HG03558 (cell line): ENCODE measurements around the gene CTIF.
"Not testable (repeated sequence)": the region's sequence is repeated elsewhere in the genome, so short reads cannot be mapped to it uniquely, and the experiment has no call there.

Experiments
- ATAC-seq: cut with Tn5 transposase; IDR thresholded peaks from one replicate; pipeline ENCODE4 v1.9.1; 2021; ENCODE audit warnings: moderate number of reproducible peaks; ENCODE audit not compliant: unreplicated experiment; ENCODE audit errors: extremely low read depth

Gene CTIF

DNA sequence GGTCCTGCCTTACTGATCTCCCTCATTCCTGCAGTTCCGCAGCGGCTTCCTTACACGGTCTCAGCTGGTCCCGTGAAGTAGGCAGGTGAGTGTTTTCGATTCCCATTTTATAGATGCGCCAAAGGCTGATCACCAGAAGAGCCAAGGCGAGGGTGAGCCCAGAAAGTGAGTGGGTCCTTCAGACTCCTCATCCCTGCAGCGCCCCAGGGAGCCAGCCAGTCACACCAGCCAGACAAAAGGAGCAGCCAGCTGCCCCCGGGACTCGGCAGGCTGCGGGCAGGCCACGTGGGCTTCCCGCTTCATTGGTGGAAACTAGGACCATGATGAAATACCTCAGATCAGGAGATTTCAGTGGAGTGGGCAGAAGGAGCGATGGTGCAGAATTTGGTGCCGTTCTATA, 326.0 kb downstream of the CTIF start:
- no peak for ATAC-seq

- ATAC-seq = no peak
Observed at GRCh38 chr18:48866028-48866733, 327.4 kb downstream of the CTIF start.

DNA sequence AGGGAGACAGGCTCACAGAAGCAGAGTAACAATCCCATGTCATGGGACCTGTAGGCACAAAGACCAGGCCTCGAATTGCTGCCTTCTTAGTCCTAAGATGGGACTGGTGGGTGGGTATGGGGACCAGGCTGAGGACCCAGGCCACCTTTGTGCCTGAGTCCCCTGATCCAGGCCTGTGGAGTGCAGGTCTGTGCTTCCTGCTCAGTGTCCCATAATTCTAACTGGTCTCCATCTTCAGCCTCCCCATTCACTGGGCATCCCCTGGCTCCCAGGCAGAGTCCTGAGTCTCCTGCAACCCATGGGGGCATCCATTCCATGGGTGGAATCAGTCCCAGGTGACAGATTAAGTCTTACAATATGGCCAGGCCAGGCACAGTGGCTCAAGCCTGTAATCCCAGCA, 328.0 kb downstream of the CTIF start:
- no peak for ATAC-seq

GRCh38 chr18:48867978-48868377, 329.1 kb downstream of the CTIF start:
- ATAC-seq = no peak

- ATAC-seq = peak; percentile 71
Observed at GRCh38 chr18:48868468-48869466, 329.9 kb downstream of the CTIF start.

GRCh38 chr18:48869591-48869990, 330.8 kb downstream of the CTIF start:
- no peak for ATAC-seq

DNA sequence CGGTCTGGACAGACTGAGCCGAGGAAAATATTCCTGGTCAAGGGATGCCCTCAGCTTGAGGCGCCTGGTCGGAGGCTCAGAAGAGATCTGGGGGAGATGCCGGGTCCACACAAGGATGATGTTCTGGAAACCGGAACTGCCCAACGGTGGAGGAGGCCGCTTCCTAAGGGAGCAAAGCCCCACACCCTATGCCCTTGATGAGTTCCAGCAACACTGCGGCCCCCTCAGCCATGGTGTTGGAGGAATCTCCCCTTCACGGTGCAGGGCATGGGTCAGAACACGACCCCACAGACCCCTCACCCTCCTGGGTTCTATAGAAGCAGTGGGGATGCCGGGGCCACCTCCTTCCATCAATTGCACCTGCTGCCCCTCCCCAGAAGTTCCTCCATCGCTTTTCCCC, 332.1 kb downstream of the CTIF start:
- ATAC-seq = not testable (repeated sequence)

GRCh38 chr18:48871391-48872166, 332.7 kb downstream of the CTIF start:
- ATAC-seq = no peak

DNA sequence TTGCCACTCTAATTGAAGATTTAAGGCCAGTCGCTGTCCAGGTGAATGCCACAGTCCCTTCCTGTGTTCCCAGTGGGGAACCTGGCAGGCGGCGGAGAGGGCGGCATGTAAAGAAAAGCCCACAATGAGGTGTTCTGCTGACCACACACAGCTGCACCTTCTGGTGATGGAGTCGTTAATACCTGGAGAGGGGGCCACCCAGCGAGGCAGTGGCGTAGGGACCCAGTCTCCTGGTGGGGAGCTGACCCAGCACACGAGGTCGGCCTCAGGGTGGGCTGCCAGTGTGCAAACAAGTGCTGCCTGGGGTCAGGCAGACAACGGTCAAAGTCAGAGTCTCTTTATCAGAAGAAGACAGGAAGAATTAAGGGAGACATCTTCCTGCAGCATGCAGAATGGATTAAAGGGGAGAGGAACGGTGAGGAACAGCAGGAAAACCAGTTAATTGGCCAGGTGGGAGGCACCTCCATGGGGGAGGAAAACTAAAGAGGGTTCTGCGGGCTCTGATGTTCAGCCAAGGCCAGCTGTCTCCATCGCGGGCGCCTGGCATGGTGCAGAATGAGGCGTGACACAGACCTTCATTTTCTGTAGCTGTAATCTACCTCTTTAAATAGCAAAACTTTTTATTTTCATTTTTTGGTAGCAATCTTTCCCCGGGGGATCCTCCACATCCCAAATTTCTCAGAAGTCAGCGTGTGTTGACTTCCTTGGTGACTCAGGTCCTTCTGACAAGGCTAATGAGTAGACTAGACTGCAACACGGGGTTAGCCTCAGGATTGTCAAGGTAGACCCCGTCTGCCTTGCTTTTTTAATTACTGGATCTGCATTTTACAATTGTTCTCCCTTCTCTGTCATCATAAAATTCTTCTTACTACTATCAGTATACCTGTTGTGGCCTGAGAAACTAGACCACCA, 333.7 kb downstream of the CTIF start:
- ATAC-seq = no peak

- no peak for ATAC-seq
Observed at GRCh38 chr18:48874233-48874632, 335.4 kb downstream of the CTIF start.

DNA sequence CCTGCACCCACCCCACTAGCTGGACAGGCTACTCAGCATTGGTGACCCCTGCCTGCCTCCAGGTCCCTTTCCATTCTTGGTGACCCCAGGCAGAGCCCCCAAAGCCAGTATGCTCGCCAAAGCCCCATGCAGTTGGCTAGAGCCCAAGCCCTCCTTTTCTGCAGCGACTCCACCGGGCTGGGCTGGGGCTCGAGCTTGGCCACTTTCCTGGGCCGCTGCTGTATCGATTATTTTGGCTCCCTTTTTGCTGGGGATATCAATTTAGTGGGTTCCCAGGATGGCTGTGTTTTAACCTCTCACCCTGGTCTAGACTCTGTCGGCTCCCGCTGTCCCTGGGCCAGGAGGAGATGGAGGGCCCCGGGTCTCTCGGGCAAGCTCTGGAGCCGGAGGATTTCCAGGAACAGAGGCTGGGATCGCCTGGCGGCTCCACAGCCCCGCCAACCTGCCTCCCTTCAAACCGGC, 335.9 kb downstream of the CTIF start:
- no peak for ATAC-seq

- ATAC-seq = no peak
Observed at GRCh38 chr18:48875314-48875941, 336.6 kb downstream of the CTIF start.

DNA sequence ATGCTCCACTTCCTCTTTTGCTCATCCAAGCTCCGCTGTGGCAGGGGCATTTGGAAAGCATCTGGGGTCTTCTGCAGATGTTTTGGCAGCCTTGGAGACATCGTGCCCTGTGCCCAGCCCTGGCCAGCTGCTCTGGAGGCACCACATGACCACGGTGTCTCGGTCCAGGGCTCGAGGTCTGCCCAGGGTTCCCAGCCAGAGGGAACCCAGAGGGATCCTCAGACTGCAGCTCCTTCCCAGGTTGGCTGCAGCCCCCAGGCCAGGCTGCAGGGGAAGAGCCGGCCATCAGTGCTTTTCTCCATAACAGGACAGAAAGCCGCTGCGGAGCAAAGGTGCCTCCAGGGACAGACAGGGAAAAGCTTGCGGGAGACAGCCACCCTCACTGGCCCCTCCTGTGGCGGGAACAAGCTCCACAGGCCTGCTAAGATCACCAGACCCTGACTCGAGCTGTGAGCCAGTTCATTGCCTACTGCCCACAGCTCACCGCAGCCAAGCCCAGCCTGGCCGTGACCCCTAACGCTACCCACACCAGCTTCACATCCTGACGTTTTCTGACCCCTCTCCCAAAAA, 337.2 kb downstream of the CTIF start:
- ATAC-seq = no peak

GRCh38 chr18:48876590-48876989, 337.8 kb downstream of the CTIF start:
- no peak for ATAC-seq

GRCh38 chr18:48877941-48878340, 339.1 kb downstream of the CTIF start:
- no peak for ATAC-seq

DNA sequence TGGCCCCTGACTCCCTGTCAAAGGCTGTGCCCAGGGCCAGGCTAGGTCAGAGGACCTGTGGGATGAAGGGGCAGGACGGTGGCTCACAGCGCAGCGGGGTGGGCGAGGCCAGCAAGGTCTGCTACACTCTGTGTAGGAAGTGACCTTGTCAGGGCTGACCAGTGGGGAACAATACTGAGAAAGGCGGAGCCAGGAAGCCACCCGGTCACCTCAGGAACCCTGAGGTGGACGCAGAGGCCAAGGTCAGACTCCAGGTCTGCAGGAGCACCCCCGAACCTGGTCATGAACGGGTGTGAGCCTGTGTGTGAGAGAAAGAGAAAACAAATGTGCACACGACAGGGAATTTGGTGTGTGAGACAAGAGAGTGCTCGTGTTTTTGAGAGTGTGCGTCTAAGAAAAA, 339.6 kb downstream of the CTIF start:
- ATAC-seq = no peak

DNA sequence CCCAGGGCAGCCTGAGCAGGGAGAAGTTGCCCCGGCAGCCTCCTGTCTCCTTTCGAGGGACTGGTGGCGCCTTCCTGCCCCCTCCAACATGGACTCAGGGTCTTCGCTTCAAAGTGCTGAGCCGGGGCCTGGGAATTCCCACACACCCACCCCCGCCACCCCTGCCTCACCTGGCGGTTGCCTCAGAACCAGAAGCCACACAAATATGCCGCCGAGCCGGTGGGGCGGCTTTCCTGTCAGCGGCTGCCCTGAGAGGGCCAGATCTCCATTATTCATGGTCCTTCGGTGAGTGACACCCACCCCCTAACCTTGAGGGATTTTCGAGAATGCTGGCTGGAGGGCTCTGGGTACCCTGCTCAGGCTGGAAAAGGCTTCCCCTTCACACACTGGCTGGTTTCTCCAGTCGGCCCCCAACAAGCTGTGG, 340.2 kb downstream of the CTIF start:
- no peak for ATAC-seq

DNA sequence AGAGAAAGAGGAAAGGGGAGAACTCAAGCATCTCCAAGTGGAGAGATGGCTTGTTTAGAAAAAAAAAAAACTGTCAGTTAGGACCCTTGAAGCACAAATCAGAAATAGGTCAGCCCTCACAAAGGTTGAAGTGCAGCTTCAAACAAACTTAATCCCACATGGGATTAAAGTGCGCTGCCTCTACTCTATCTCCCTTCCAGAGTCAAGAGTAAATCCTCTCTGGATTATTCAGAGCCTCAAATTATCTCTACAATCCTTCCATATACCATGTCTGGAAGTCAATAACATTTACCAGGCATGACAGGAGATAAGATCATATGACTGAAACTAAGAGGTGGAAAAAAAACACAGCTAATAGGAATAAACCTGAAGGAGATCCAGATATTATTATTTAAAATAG, 342.1 kb downstream of the CTIF start:
- no peak for ATAC-seq

DNA sequence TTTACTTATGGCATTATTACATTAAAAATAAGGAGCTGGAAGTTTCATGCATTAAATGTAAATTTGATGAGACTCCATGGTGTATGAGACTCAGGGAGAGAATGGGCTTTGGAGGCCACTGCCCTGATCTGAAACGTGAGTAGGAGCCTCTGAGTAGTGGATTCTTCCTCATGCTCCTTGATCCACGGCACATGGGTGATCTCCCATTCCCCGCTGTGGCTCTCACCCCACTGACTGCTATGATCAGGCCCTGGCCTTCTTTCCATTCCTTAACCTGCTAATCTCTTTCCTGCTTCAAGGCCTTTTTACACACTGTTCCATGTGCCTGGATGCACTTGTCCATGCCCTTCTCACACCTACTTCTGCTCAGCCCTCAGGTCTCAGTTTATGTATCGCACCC, 343.5 kb downstream of the CTIF start:
- ATAC-seq = no peak
